Mammary epithelial cell (primary cell): Measurements from ENCODE around the gene DLG1.

Experiments used
- EZH2 ChIP-seq: IDR thresholded peaks from 2 replicates; pipeline ENCODE4 v1.6.1; 2012; ENCODE audit warnings: low read length, inconsistent platforms, borderline replicate concordance
- TF ChIP-seq, protein P1 (sequence below), 2 donors: IDR thresholded peaks in 1 of 2; conservative IDR thresholded peaks in 1 of 2; 2 replicates each; pipeline ENCODE4 v1.5.1; 2011 to 2012; ENCODE audit warnings: inconsistent platforms in 2 of 2, low read length in 2 of 2, mild to moderate bottlenecking in 2 of 2, control low read depth in 1 of 2, low read depth in 1 of 2; ENCODE audit not compliant: insufficient read depth in 1 of 2; ENCODE audit errors: extremely low read depth in 1 of 2

DNA sequence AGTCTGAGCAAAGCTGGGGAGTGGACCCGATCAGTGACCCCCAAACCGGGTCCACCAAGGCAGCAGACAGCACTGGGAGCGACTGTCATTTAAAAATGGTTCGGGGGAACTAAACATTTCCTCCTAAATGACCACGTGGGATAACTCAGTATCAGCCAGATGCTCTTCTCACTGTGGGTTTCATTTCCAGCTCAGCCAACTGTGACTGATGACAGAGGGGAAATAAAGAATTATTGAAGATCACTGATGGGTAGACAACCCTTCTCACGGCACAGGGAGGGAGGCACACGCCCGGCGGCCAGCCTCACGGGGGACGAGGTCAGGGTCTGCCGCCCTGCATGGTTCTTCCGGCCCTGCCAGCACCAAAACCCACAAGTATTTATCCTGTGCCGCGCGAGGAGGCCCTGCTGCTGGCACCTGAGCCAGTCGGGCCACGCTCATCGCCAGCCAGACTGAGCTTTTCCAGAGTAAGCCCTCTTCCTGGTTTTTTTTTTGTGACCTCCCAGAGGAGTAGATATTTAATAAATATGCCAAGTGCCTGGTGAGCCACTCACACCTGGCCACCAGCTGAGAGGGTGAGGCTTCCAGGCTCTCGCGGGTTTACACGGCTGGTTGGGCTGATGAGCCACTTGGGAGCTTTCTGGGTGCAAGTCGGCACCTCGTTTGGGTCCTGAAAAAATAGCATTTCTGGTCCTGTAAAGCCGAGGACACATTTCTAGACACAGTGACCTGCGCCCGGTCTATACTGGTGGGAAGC is 275.0 kb downstream of the DLG1 start:
- TF ChIP-seq, protein P1, sequence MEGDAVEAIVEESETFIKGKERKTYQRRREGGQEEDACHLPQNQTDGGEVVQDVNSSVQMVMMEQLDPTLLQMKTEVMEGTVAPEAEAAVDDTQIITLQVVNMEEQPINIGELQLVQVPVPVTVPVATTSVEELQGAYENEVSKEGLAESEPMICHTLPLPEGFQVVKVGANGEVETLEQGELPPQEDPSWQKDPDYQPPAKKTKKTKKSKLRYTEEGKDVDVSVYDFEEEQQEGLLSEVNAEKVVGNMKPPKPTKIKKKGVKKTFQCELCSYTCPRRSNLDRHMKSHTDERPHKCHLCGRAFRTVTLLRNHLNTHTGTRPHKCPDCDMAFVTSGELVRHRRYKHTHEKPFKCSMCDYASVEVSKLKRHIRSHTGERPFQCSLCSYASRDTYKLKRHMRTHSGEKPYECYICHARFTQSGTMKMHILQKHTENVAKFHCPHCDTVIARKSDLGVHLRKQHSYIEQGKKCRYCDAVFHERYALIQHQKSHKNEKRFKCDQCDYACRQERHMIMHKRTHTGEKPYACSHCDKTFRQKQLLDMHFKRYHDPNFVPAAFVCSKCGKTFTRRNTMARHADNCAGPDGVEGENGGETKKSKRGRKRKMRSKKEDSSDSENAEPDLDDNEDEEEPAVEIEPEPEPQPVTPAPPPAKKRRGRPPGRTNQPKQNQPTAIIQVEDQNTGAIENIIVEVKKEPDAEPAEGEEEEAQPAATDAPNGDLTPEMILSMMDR (conservative IDR thresholded peaks at IDR 0.05 in 1 of 2, IDR thresholded peaks at IDR 0.05 in 1 of 2; ENCODE audit: extremely low read depth in 1 of 2, insufficient read depth in 1 of 2, low read depth in 1 of 2, low read length in 2 of 2), result no peak
- no peak for TF ChIP-seq EZH2
